Measurements from ENCODE around the gene PCDHGA3. TPM values are rescaled to one million over a fixed set of nuclear protein-coding genes. Genes with fewer than 3 reads are reported as not detected.

The PCDHGA3 gene
- total and polyA plus RNA-seq, 2 of the 13 experiments (the other 11 are each of a cell fraction or from before 2014, with no cell fraction given): 0.05 TPM; not detected in 1

GRCh38 chr5:141320225-141321169, 23.1 kb upstream of the PCDHGA3 start, which contains the start of gene TAF7 (continued):
- TF ChIP-seq ZNF414 (CRISPR knock-in tag; IDR thresholded peaks at IDR 0.05): peak; percentile 69; the same call in 1 of the 2 replicates
- TF ChIP-seq ZGPAT (CRISPR knock-in tag; IDR thresholded peaks at IDR 0.05): peak; percentile 83
- no peak for TF ChIP-seq DPF2 (CRISPR knock-in tag; IDR thresholded peaks at IDR 0.05; ENCODE audit: borderline replicate concordance, low read depth)
- TF ChIP-seq TIGD3 (CRISPR knock-in tag; IDR thresholded peaks at IDR 0.05; ENCODE audit: borderline replicate concordance): no peak
- TF ChIP-seq ZNF775 (CRISPR knock-in tag; IDR thresholded peaks at IDR 0.05; ENCODE audit: borderline replicate concordance): 0 out of 2 replicates have a peak, but pooled peaks have one; percentile 41
- TF ChIP-seq CHD2 (IDR thresholded peaks at IDR 0.05; ENCODE audit: low read depth, low read length): peak; percentile 86
- TF ChIP-seq KLF13 (CRISPR knock-in tag; IDR thresholded peaks at IDR 0.05): no peak
- TF ChIP-seq GABPB1 (CRISPR knock-in tag; IDR thresholded peaks at IDR 0.05): peak; percentile 98
- peak; percentile 36; the same call in 1 of the 2 replicates for TF ChIP-seq GATA4 (IDR thresholded peaks at IDR 0.05; ENCODE audit: borderline replicate concordance, low read depth)
- TF ChIP-seq ZNF382 (CRISPR knock-in tag; IDR thresholded peaks at IDR 0.05; ENCODE audit: borderline replicate concordance): no peak
- TF ChIP-seq RXRB (CRISPR knock-in tag; IDR thresholded peaks at IDR 0.05; ENCODE audit: borderline replicate concordance): 0 out of 2 replicates have a peak, but pooled peaks have one; percentile 13
- TF ChIP-seq MAFK (conservative IDR thresholded peaks at IDR 0.05 in 1 of 2, IDR thresholded peaks at IDR 0.05 in 1 of 2; ENCODE audit: low read length in 2 of 2): peak in 1 of 2 experiments; percentile 38; a peak in 2 of 4 replicates
- TF ChIP-seq SIN3A (IDR thresholded peaks at IDR 0.05; ENCODE audit: borderline replicate concordance, low read depth, low read length): 0 out of 2 replicates have a peak, but pooled peaks have one; percentile 33
- TF ChIP-seq ZNF234 (CRISPR knock-in tag; conservative IDR thresholded peaks at IDR 0.05): peak; percentile 64; the same call in 1 of the 2 replicates
- TF ChIP-seq CBX5 (CRISPR knock-in tag; IDR thresholded peaks at IDR 0.05; ENCODE audit: borderline replicate concordance): peak; percentile 26; the same call in 1 of the 2 replicates
- no peak for TF ChIP-seq ZNF33B (CRISPR knock-in tag; IDR thresholded peaks at IDR 0.05)
- TF ChIP-seq SMC3 (IDR thresholded peaks at IDR 0.05; ENCODE audit: low read length): no peak
- peak; percentile 93; the same call in 1 of the 2 replicates for TF ChIP-seq PAX8 (CRISPR knock-in tag; IDR thresholded peaks at IDR 0.05; ENCODE audit: borderline replicate concordance)
- TF ChIP-seq ONECUT2 (CRISPR knock-in tag; IDR thresholded peaks at IDR 0.05): no peak
- TF ChIP-seq ARNT2 (CRISPR knock-in tag; IDR thresholded peaks at IDR 0.05; ENCODE audit: low read depth): peak; percentile 81
- TF ChIP-seq ZNF205 (CRISPR knock-in tag; IDR thresholded peaks at IDR 0.05): no peak
- TF ChIP-seq CCDC6 (CRISPR knock-in tag; IDR thresholded peaks at IDR 0.05): no peak; the same call in 1 of the 2 replicates
- TF ChIP-seq NONO (IDR thresholded peaks at IDR 0.05): no peak
- peak; percentile 88 for TF ChIP-seq NONO (CRISPR knock-in tag; conservative IDR thresholded peaks at IDR 0.05)
- TF ChIP-seq MZF1 (CRISPR knock-in tag; IDR thresholded peaks at IDR 0.05; ENCODE audit: borderline replicate concordance): no peak
- 0 out of 2 replicates have a peak, but pooled peaks have one; percentile 59 for TF ChIP-seq SMAD3 (CRISPR knock-in tag; IDR thresholded peaks at IDR 0.05)
- no peak for TF ChIP-seq HMG20A (CRISPR knock-in tag; IDR thresholded peaks at IDR 0.05; ENCODE audit: borderline replicate concordance)

Data from HepG2 (cell line).